CD4-positive, alpha-beta T cell treated with Interleukin-4 for 4 hours (primary cell): ENCODE measurements around the gene AOAH.

Source experiments
- DNase-seq: peaks from one replicate; pipeline ENCODE4 v3.0.0-alpha.2; 2020

AOAH gene, protein sequence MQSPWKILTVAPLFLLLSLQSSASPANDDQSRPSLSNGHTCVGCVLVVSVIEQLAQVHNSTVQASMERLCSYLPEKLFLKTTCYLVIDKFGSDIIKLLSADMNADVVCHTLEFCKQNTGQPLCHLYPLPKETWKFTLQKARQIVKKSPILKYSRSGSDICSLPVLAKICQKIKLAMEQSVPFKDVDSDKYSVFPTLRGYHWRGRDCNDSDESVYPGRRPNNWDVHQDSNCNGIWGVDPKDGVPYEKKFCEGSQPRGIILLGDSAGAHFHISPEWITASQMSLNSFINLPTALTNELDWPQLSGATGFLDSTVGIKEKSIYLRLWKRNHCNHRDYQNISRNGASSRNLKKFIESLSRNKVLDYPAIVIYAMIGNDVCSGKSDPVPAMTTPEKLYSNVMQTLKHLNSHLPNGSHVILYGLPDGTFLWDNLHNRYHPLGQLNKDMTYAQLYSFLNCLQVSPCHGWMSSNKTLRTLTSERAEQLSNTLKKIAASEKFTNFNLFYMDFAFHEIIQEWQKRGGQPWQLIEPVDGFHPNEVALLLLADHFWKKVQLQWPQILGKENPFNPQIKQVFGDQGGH

DNA sequence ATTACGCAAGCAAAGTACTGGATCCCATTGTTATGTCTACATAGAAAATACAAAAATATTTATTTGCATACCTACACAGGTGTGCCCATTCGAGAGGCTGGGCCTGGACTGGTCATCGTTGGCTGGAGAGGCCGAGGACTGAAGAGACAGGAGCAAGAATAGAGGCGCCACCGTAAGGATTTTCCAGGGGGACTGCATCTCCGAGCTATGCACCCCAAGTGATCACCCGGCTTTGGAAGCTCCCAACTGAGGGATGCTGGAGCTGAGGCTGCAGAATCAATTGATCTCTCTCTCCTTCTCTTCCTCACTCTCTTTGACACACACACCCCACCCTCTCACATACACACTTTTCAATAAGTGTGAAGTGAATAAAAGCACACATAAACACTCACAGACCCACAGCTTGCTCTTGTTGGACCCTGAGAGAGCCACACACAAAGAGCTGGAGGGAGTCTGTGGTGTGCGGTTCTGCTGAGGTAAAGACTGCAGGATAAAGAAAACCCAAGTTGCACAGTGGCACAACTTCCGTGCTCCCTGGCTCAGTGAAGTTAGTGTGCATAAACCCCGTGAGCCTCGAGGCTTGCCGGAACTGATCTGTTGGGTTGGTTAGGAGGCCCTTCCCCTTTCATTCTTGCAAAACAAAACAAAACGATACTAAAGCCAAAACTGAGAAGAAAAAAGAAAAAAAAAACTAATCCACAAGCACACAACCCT is at the start of gene AOAH:
Gene AOAH (minus strand): TSS at position 544 of the 714 bp plus-strand sequence. CDS start 346 bp downstream, at position 198.
- DNase-seq: peak; percentile 87

GRCh38 chr7:36766451-36766850 is 42.2 kb upstream of the AOAH start:
- no peak for DNase-seq

GRCh38 chr7:36765605-36766004 is 41.3 kb upstream of the AOAH start:
- DNase-seq: no peak

DNA sequence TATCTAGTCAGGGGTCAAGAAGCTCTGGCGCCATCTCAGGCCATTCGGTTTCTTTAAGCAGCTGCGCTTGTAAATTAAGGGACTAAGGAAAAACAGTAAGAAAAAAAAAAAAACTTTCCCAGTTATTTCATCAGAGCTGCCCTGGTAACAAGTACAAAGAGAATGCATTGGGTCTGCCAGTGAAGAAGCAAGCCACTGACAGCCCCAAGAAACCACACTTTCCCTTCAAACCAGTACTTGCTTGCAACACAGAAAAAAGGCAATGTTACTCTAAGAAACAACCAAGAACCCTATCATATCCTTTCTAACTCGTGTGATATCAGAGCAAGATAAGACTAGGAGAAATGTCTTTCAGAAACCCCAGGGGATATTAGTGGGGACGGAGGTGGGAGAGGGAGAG is 40.6 kb upstream of the AOAH start:
- DNase-seq: no peak

- DNase-seq: no peak
Measured at GRCh38 chr7:36763132-36763816, 39.0 kb upstream of the AOAH start.

DNA sequence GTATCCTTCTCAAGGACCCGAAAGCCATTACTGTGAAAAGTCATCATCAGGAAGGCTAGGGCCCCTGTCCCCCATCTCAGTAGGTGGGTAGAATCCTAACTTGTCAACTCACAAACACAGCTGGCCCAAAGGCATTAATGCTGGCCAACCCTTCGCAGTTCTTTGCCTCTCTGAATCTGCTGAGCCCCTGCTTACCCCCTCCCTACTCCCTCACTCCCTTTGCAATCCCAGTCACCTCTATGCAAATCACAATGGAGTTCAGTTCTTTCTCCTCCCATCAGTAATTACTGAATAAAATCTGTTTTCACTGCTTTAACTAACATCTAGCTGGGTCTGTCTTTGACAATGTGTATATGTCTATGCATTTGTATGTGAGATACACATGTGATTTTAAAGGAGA is 38.1 kb upstream of the AOAH start:
- no peak for DNase-seq

GRCh38 chr7:36761835-36762234 is 37.5 kb upstream of the AOAH start:
- no peak for DNase-seq

- DNase-seq: no peak
Measured at GRCh38 chr7:36760856-36761762, 36.8 kb upstream of the AOAH start.

DNA sequence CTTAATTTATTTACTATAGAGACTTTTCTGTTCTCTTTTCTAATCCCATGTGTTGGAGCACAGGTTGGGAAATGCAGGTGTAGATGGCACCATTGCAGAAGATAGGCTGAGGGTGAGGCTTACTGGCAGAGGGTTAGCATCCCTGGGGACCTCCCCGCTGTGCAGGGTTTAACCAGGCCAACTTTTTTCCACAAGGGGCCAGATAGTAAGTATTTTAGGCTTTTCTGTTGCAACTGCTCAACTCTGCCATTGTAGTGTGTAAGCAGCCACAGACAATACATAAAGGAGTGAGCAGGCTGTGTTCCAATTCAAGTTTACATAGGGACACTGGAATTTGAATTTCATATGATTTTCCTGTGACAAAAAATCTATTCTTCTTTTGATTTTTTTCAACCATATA is 34.6 kb upstream of the AOAH start:
- no peak for DNase-seq

GRCh38 chr7:36755484-36755883 is 31.2 kb upstream of the AOAH start:
- no peak for DNase-seq

DNA sequence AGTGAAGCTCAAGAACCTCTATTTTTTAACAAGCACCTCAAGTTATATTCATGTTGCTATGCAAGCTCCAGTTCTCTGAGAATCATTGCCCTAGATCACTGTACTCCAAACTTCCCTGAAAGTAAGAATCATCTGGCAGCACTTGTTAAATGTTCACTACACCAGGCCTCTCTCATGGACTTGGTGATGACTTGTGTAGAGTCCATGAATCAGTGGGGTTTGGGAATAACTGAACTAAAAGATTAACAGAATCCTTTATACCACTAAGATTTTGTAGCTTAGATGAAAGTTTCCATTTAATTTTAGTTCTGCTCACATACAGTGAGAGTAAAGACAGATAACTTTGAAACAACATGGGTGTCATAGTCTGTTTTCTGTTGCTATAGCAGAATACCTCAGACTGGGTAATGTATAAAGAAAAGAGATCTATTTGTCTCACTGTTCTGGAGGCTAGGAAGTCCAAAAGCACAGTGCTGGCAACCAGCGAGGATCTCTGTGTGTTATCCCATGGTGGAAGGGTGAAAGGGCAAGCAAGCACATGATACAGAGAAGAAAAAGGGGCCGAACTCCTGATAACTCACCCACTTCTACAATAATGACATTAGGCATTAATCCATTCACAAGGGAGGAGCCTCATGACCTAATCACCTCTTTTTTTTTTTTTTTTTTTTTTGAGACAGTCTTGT is 27.9 kb upstream of the AOAH start:
- no peak for DNase-seq

- DNase-seq: no peak
Measured at GRCh38 chr7:36750451-36750850, 26.2 kb upstream of the AOAH start.

- no peak for DNase-seq
Measured at GRCh38 chr7:36749282-36749960, 25.1 kb upstream of the AOAH start.

GRCh38 chr7:36748017-36748487 is 23.8 kb upstream of the AOAH start:
- DNase-seq: no peak

DNA sequence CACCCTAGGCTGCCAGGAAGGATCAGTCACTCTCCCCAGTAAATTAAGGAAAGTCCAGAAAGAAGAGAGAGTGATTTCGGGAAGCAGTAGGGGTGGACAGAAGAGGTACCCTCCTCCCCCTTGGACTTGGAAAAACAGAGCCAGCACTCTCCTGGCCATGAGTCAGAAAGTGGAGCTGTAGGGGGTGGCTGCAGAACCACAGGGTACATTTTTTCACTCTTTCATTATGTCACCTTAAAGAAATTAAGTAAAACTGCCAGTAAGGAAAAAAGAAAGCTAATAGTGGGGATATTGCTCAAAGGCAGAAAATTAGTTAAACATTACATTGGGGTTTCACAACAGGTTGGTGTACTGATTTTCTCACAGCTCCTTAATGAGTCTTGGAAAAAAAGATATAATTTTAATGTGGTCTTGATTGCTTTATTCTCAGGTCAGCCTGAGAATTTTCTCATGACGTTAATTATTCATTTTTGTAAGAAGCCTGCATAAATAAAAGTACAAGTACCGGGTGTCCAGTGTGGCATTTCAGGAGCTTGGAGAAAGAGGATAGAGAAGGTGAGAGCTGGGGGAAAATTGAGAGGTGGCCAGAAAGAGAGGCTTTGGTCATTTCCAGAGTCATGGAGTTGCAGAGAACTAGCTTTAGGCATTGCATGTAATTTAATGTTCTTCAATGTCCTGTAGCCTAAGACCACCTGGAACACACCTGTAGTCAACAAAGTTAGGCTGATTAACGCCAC is 23.2 kb upstream of the AOAH start:
- no peak for DNase-seq

DNA sequence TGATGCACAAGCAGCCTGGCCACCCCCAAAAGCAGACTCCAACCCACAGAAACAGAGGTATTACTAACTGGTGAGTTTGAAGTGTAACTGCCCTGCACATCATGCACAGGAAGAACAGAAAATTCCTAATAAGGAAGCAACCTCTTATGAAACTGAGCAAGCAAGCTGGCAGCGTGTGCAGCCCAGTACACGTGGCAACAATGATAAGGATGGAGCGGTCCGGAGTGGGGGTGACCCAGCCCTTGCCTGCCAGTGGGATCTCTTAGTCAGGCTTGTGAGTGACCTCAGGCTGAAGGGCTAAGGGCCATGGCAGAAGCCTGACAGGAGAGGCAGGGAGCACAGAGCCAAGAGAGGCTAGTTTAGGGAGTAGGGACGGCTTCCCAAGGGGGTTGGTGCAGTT is 22.1 kb upstream of the AOAH start:
- no peak for DNase-seq

DNA sequence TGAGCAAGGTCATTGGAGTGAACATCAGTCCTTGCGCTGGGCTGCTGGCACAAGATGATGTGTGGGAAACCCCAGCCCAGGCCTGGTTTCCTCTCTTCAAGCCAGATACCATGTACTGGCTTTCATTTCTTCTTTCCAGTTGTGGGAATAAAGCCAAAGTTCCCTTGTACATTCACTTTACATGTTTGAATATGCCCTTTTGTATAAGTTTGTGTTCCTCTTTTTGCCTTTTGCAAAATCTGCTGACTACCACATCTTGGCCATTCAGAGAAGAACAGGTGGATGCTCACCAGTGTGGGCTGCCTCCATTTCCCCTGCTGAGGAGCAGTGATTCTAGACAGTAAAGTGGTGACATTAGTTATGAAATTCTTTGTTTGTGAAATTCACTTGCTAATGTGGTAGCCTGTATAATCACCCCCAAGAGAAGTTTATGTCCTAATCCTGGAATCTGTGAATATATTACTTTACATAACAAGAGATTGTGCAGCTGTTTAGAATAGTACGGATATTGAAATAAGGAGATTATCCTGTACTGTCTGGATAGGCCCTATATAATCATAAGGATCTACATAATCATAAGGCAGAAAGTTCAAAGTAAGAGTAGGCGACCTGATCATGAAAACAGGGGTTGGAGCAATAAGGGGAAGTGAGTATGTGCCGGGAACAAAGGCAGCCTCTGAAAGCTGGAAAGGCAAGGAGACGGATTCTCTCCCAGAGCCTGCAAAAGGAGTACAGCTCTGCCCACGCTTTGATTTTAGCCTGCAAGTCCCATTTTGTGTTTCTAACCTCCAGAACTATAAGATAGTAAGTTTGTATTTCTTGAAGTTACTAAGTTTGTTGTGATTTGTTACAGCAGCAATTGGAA is 18.8 kb upstream of the AOAH start:
- DNase-seq: no peak

GRCh38 chr7:36741866-36742265 is 17.6 kb upstream of the AOAH start:
- no peak for DNase-seq

GRCh38 chr7:36739351-36739750 is 15.1 kb upstream of the AOAH start:
- no peak for DNase-seq
